Esophagus squamous epithelium (tissue), 5 donors: ENCODE measurements around the gene RBM33. TPM values are rescaled to one million over a fixed set of nuclear protein-coding genes. Genes with fewer than 3 reads are reported as not detected.
A peak's percentile ranks its signal among the peaks of the same experiment; 100 is the strongest.

Source experiments
- DNase-seq: peaks from one replicate; lab custom pipeline; 2025; lab: John Stamatoyannopoulos, UW
- H3K27ac ChIP-seq, 4 donors: fragments of 200-600 bp; sonication (generic); one replicate each; pipeline ENCODE4 v1.5.1; 2016 to 2019; ENCODE audit warnings: mild to moderate bottlenecking in 1 of 4
- H3K27me3 ChIP-seq, 4 donors: fragments of 200-600 bp; sonication (generic); 1 replicate in 3 of 4; 2 replicates in 1 of 4; pipeline versions ENCODE4 v1.5.1 to v1.6.0; 2017 to 2021; ENCODE audit warnings: antibody characterized with exemption in 1 of 4
- H3K36me3 ChIP-seq, 3 donors: fragments of 200-600 bp; sonication (generic); one replicate each; pipeline ENCODE4 v1.5.1; 2016 to 2019
- H3K4me1 ChIP-seq, 3 donors: fragments of 200-600 bp; sonication (generic); one replicate each; pipeline ENCODE4 v1.5.1; 2017 to 2019
- H3K4me3 ChIP-seq, 4 donors: fragments of 200-600 bp; sonication (generic); 1 replicate in 3 of 4; 2 replicates in 1 of 4; pipeline ENCODE4 v1.5.1; 2016 to 2019; ENCODE audit warnings: mild to moderate bottlenecking in 2 of 4, moderate library complexity in 1 of 4
- H3K9me3 ChIP-seq, 3 donors: fragments of 200-600 bp; sonication (generic); one replicate each; pipeline ENCODE4 v1.5.1; 2016 to 2019
- POLR2A ChIP-seq, 4 donors: fragments of 450-650 bp; IDR thresholded peaks; one replicate each; pipeline ENCODE4 v1.6.1; 2017; ENCODE audit warnings: antibody characterized with exemption in 4 of 4, mild to moderate bottlenecking in 4 of 4, moderate library complexity in 3 of 4
- WGBS, 2 donors: methylation state at CpG; one replicate each; pipeline ENCODE4 v1.1.5; 2018; 5-methylcytosine and 5-hydroxymethylcytosine counted together
- intact Hi-C: fragments of 100-400 bp; cut with DNase I; formaldehyde crosslinking; loops from one replicate; pipeline ENCODE4 v1.15.0; 2022
- total RNA-seq, 4 donors: library from RNA; depleted of rRNA; stranded (reverse); fragments of >200 nt; gene quantifications; one replicate each; pipeline ENCODE4 v1.1.0, GENCODE V29; 2016
- TF ChIP-seq, protein P1 (sequence below), 6 experiments: fragments of 450-650 bp in 4 of 6; fragments of 200-600 bp in 2 of 6; sonication (generic) in 2 of 6; IDR thresholded peaks; one replicate each; pipeline ENCODE4 v1.5.1; 2016 to 2019; ENCODE audit warnings: antibody characterized with exemption in 6 of 6, mild to moderate bottlenecking in 4 of 6, moderate library complexity in 4 of 6
- donor health status: DM: yes; HTN: yes; CAD: no.

The RBM33 gene
- total RNA-seq, 4 donors from 2014 or later: 20.3 to 45.6 (median 26.9) TPM

DNA sequence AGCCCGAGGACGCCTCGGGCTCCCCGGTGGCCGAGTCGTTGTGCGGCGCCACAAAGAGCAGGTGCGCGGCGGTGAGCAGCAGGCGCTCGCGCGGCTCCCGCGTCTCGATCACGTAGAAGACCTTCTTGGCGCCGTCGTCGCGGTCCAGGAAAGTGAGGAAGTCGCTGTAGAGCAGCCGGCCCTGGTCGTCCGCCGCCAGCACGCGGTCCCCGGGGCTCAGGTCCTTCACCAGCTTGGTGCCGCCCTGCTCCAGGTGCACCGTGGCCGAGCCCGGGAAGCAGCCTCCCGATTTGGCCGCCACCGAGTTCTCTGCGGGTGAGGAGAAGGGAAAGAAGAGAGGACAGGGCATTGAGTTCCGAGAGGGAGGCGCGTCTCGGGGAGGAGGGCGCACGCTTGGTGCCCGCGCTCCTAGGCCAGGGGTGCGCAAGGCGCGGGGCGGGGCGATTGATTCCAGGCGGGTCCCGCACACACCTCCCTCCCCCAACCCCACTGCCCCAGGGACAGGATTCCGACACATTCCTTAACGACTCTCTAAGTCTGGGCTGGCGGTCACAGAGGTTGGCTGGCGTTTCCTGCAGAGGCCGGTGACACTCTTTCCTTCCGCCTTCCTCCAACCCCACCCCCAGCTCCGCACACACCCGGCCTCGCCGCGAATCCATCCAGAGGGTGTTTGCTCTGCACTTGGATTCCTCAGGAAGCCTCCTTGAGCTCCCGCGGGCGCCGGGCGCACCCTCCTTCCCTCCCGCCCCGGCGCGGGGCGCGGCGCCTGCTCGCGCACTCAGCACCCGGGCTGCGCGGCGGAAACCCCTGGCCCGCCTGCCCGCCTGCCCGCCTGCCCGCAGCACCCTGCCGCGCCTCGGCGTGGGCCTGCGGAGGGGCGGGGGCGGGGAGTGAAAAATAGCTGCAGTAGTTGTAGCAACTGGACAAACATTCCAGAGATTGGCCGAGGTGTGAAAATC is 159.2 kb downstream of the RBM33 start:
- H3K4me3 ChIP-seq: peak overlapping the region; percentile 14 to 53 (median 30)
- peaks cover 9 to 100% (median 18%) of the 10 kb centered on the region in 4 donors for H3K27me3 ChIP-seq
- 0 to 15% methylated on average over 1 to 16 of the region's 96 CpGs for WGBS, 2 donors
- intact Hi-C loops: loop anchor here (5.0 kb wide), 1 partner anchor 669 kb away; no protein-coding TSS in a partner anchor
- no peak for DNase-seq
- no peaks in the 10 kb centered on the region for H3K9me3 ChIP-seq
- TF ChIP-seq, protein P1, sequence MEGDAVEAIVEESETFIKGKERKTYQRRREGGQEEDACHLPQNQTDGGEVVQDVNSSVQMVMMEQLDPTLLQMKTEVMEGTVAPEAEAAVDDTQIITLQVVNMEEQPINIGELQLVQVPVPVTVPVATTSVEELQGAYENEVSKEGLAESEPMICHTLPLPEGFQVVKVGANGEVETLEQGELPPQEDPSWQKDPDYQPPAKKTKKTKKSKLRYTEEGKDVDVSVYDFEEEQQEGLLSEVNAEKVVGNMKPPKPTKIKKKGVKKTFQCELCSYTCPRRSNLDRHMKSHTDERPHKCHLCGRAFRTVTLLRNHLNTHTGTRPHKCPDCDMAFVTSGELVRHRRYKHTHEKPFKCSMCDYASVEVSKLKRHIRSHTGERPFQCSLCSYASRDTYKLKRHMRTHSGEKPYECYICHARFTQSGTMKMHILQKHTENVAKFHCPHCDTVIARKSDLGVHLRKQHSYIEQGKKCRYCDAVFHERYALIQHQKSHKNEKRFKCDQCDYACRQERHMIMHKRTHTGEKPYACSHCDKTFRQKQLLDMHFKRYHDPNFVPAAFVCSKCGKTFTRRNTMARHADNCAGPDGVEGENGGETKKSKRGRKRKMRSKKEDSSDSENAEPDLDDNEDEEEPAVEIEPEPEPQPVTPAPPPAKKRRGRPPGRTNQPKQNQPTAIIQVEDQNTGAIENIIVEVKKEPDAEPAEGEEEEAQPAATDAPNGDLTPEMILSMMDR (IDR thresholded peaks at IDR 0.05): no peak
- no peak for TF ChIP-seq POLR2A (IDR thresholded peaks at IDR 0.05)
- no peaks in the 10 kb centered on the region for H3K36me3 ChIP-seq
- H3K27ac ChIP-seq: no peak overlapping the region
- H3K4me1 ChIP-seq: peaks cover 25 to 51% (median 39%) of the 10 kb centered on the region in 3 donors

DNA sequence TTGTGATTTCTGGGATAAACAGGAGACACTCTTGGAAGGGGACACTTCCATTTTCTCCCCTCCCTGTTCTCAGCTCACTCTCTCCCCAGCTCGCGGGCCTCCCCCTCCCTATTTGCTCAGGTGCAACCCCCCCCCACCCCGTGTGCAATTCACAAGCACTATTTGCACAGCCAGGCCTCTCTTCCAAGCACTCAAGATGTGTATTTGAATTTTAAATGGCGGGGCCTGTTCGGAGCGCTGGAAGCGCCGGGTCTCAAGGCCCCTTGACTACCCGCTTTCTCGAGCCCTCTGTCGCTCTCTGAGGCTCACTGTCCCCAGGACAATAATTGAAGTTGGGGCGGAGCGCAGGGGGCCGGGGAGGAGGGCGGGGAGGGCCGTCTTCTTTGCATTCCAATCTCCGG is 160.0 kb downstream of the RBM33 start:
- Histone ChIP-seq H3K4me1 (peaks cover 31 to 59% (median 46%) of the 10 kb centered on the region in 3 donors), H3K27ac (no peak overlapping the region), H3K4me3 (peak overlapping the region in 2 of 4 donors; percentile 40 to 53), H3K27me3 (peaks cover 17 to 100% (median 26%) of the 10 kb centered on the region in 4 donors), H3K9me3 (no peaks in the 10 kb centered on the region), H3K36me3 (no peaks in the 10 kb centered on the region)
- TF ChIP-seq, protein P1 (IDR thresholded peaks at IDR 0.05): no peak
- DNase-seq: no peak
- WGBS, 2 donors: 6 to 16% methylated on average over 12 to 13 of the region's 17 CpGs
- intact Hi-C loops: loop anchor here (5.0 kb wide), 1 partner anchor 668 kb away; no protein-coding TSS in a partner anchor

DNA sequence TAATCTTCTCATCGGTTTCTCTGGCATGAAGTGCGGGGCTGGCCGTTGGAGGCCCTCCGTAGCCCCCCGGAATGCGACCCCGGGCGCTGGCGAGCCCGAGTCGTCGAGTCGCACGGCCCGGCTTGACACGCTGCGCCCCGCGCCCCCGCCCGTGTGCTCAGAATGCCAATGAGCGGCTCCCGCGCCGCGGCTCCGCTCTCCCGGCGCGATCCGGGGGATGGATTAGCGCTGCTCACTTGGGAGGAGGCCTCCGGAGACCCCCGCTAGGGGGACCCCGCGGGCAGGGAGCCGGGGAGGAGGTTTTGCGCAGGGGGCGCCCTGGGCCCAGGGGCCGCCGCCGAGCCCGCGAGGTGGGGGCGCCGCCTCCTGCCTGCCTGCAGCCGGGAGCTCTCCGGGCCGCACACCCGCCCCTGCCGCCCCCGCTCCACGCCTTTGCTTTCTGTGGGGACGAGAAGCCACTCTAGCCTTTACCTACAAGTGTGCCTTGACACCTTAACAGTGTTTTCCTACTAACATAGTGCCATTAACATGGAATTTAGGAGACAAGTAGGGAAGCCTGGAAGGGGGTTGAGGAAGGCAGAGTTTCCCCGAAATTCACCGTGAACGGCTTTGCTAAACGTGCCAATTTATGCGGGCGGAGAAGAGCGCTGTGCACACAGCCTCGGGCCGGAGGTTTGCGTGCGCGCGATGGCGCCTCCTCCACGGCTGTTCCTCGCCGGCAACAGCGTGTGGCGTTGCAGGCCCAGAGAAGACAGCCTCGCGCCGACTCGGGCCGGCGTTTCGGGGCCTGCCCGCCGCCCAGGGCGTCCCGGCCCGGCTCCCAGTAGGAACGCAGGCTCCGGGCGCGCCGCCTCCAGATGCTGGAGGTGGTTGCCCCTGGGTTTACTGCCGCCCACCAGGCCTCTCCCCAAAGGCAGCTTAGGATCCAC is 160.7 kb downstream of the RBM33 start:
- no peak overlapping the region for H3K27ac ChIP-seq
- peak overlapping the region; percentile 18 to 53 (median 30) for H3K4me3 ChIP-seq
- no peaks in the 10 kb centered on the region for H3K36me3 ChIP-seq
- DNase-seq: no peak
- no peaks in the 10 kb centered on the region for H3K9me3 ChIP-seq
- H3K4me1 ChIP-seq: peaks cover 34 to 66% (median 52%) of the 10 kb centered on the region in 3 donors
- intact Hi-C loops: loop anchor here (5.0 kb wide), 1 partner anchor 667 kb away; no protein-coding TSS in a partner anchor
- TF ChIP-seq POLR2A (IDR thresholded peaks at IDR 0.05): no peak
- TF ChIP-seq, protein P1 (IDR thresholded peaks at IDR 0.05): peak in 3 of 6 experiments; percentile 26 to 65 (median 33)
- 3 to 18% methylated on average over 2 to 24 of the region's 91 CpGs for WGBS, 2 donors
- peaks cover 20 to 100% (median 30%) of the 10 kb centered on the region in 4 donors for H3K27me3 ChIP-seq

DNA sequence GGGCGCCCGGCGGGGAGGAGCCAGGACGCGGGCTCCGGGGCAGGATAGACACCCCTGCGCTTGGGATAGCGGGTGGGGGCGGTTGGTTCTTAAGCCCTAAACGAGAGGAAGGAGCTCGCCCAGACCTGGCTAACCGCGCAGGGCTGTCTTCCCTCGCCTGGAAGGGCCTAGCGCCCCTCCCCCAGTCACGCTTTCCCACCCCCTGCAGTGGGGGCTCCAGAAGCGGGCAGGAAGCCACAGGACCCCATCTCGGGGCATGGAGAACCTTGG is 161.3 kb downstream of the RBM33 start:
- peaks cover 35 to 72% (median 52%) of the 10 kb centered on the region in 3 donors for H3K4me1 ChIP-seq
- no peak for DNase-seq
- TF ChIP-seq, protein P1 (IDR thresholded peaks at IDR 0.05): no peak
- TF ChIP-seq POLR2A (IDR thresholded peaks at IDR 0.05): no peak
- 30% methylated on average over 4 of the region's 18 CpGs; no CpG with 5 or more reads in 1 of the 2 donors for WGBS, 2 donors
- H3K9me3 ChIP-seq: no peaks in the 10 kb centered on the region
- H3K4me3 ChIP-seq: peak overlapping the region; percentile 18 to 53 (median 30)
- peaks cover 25 to 100% (median 35%) of the 10 kb centered on the region in 4 donors for H3K27me3 ChIP-seq
- no peak overlapping the region for H3K27ac ChIP-seq
- intact Hi-C loops: no loop called here
- no peaks in the 10 kb centered on the region for H3K36me3 ChIP-seq
